Stimulated activated CD4-positive, alpha-beta T cell treated with anti-CD3 and anti-CD28 coated beads, Interleukin-2, amount 100 ng/mL, for 4 hours (primary cell): ENCODE results near the gene MRPL9.
"Not testable (repeated sequence)": the region's sequence is repeated elsewhere in the genome, so short reads cannot be mapped to it uniquely, and the experiment has no call there.

Experiments
- DNase-seq: peaks from one replicate; pipeline ENCODE4 v3.0.0-alpha.2; 2020; ENCODE audit warnings: low read depth

Gene MRPL9

DNA sequence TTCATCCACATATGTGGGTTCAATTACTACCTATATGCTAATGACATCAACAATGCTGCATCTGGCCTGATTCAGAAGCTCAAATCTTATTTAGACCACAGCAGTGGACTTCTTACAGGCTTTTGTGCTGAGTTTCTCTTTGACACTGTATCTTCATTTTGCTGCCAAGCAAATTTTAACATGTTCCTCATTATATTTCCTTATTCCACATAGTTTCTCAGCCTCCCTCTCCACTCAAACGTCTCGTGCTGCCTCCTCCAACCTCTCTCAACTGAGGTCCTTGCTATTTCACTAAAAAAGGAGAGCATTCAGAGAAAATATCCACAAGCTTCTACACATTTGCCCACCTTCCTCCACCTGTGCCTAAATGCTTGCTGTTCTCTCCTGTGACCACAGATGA, 20.5 kb upstream of the MRPL9 start:
- no peak for DNase-seq

DNA sequence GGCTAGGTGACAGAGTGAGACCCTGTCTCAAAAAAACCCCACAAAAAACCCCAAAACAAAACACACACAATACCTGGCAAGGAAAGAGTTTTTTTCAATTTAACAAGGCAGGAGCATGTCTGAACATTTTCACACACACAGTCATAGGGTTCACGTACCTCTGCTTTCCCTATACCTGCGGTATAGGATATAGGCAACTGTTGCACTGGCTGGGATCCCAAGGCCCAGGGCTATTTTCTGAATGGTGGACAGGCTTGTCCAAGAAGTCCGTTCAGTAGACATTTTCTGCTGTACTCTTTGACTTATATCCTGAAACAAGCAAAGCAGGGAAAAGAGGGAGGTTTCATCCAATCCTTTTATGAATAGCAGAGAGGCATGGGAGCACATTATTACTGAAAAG, 19.4 kb upstream of the MRPL9 start:
- DNase-seq: no peak

DNA sequence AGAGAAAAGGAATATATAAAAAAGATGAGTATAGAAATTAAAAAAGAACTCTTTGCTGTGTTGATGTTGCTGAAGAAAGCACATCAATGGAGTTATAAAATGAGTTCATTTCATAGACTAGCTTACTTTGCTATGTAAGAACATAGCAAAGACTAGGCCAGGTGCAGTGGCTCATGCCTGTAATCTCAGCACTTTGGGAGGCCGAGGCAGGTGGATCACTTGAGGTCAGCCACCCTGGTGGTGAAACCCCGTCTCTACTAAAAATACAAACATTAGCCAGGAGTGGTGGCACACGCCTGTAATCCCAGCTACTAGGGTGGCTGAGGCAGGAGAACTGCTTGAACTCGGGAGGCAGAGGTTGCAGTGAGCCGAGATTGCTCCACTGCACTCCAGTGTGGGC, 18.7 kb upstream of the MRPL9 start:
- DNase-seq: not testable (repeated sequence)

- not testable (repeated sequence) for DNase-seq
Measured at GRCh38 chr1:151780736-151781135, 17.4 kb upstream of the MRPL9 start.

DNA sequence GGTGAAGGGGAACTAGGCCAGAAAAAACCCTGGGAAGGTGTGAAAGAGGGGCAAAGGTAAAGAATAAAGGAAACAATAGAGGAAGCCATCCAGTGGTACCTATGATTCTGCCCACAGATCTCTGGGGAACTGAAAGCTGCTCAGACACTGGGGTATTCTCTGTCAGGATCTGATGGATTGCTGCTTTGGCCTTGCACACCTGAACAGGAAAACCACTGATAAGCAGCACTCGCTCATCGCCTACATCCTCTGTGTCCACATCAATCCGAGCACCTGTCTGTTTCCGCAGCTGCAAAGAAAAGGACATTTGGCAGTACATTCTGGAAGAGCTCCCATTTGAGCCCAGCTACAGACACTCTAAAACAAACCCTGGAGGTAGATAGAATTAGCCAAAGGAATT, 16.6 kb upstream of the MRPL9 start:
- no peak for DNase-seq

- DNase-seq: no peak
Measured at GRCh38 chr1:151777317-151777716, 14.0 kb upstream of the MRPL9 start.

- no peak for DNase-seq
Measured at GRCh38 chr1:151776665-151777062, 13.4 kb upstream of the MRPL9 start.

- DNase-seq: no peak
Measured at GRCh38 chr1:151775894-151776664, 12.8 kb upstream of the MRPL9 start.

DNA sequence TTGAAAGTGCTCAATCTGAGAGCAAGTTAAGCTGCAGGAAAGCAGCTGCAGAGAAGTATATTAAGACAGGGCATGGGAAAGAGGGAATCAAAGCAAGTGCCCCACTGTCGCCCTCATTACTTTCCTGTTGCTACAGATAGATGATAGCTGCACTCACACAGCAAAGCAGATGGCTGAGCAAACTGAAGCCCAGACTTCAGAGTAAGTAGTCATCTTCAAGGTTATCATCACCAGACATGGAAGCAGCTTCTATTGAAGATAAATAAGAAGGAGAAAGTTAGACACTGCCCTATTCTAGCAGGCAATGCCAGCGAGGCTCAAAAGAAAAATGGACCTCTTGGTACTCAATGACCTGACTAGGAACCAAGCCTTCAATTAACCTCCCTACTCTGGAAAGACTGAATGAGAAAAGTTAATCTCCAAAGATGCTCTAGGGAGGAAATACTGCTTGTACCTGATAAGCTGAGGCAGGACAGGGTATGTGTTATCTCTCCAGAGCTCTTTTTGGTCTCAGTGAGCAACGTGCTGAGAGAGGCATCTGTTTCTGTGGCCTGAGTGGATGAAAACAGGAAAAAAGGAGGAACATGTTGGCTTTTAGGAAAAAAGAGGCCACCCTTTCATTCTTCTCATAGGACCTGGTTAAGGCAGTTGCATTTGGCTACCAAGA, 11.1 kb upstream of the MRPL9 start:
- DNase-seq: no peak

- no peak for DNase-seq
Measured at GRCh38 chr1:151773702-151774101, 10.4 kb upstream of the MRPL9 start.

- DNase-seq: not testable (repeated sequence)
Measured at GRCh38 chr1:151769270-151769669, 6.0 kb upstream of the MRPL9 start.

DNA sequence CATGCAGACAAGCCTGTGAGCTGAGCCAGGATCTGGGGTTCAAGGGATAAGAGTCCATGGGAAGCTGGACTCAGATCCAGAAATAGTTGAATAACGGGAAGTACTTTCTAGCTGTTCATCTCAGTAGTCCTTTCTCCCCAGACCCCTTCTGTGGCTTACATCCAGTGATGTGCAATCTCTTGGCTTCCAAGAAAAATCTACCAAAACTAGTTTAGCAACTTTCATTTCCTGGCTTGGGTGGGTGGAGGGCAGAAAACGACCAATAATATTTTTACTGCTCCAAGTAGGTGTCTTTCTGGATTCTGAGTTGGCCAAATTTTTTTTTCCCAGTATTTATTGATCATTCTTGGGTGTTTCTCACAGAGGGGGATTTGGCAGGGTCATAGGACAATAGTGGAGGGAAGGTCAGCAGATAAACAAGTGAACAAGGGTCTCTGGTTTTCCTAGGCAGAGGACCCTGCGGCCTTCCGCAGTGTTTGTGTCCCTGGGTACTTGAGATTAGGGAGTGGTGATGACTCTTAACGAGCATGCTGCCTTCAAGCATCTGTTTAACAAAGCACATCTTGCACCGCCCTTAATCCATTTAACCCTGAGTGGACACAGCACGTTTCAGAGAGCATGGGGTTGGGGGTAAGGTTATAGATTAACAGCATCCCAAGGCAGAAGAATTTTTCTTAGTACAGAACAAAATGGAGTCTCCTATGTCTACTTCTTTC, 5.2 kb upstream of the MRPL9 start:
- DNase-seq: not testable (repeated sequence)

GRCh38 chr1:151763990-151764389, 694 bp upstream of the MRPL9 start:
- no peak for DNase-seq

DNA sequence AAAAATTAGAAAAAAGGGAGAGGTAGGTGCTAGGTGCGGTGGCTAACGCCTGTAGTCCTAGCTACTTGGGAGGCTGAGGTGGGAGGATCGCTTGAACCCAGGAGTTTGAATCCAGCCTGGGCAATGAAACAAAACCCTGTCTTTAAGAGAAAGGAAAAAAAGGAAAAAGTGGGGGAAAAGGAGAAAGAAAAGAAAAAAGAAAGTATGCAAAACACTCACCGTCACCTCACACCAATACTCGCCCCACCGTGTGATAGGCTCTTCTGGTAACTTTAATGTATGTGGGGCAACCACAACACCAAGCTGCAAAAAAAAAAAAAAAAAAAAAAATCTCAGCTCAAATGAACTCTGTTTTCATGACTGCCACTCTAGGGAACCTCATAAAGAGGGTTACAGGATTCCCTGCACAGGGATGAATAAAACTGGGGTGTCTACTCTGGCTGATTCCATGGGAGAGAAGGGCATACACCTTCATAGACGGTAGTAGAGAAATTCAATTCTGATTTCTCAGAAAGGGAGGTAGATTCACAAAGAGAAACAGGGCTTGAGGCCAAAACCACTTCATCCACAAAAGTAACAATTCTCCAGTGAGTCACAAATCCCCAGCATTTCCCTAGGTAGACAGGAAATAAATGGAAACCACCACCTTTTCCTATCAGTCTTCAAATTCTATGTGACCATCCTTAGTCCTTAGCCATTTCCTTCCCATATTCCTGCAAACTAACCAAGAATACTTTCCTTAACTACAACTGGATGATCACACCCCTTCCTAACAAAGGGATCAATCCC, 2.5 kb downstream of the MRPL9 start:
- DNase-seq: no peak

DNA sequence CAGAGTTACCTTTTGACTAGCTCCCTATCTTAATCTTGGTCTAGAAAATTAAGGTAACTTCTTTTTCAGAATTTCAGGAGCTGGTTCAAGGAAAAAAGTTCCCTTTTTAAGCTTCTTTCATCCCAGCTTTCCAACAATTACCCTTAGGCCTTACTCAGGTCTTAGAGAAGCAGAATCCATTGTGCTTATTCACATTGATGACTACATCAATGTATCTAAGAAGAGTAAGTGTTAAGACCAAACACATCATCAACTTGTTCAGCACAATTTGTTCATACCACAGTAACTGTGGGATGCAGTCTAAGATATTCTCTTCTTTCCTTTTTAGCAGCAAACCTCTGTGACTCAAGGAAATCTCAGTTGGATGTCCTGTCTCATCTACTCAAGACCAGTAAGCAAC, 4.1 kb downstream of the MRPL9 start:
- no peak for DNase-seq

- DNase-seq: no peak
Measured at GRCh38 chr1:151756291-151756690, 7.0 kb downstream of the MRPL9 start.

GRCh38 chr1:151741516-151741915, 21.8 kb downstream of the MRPL9 start:
- no peak for DNase-seq

DNA sequence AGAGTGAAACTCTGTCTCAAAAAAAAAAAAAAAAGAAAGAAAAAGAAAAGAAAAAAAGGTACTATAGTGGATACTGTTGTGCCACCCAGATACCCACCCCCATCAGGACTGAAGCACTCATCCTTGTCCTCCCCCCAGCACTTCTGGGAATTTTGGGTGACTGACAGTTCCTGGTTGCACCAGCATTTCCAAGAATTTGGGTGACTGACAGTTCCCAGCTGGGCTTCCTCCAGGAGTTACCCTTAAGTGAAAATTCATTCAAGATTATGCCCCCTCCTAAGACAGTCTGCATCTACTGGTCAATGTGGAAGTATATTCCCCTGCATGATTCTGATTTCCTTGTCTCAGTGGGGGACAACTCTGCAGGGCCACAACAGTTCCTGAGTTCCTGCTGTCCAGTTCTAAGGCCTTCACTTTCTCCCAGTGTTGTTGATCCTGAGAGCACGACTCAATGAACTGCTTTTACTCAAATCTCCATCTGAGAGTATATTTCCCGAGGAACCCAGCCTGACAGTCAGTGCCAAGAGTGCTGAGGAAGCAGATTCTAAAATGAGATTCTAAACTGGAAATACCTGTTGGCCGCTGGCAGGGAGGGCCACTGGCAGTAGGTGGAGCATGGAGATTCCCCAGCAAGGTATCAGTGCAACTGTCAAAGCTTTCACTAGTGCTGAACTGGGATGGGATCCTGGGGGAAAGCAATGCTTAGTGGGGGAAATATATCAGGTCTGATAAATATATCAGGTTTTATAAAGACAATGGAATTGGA, 23.5 kb downstream of the MRPL9 start:
- DNase-seq: no peak

DNA sequence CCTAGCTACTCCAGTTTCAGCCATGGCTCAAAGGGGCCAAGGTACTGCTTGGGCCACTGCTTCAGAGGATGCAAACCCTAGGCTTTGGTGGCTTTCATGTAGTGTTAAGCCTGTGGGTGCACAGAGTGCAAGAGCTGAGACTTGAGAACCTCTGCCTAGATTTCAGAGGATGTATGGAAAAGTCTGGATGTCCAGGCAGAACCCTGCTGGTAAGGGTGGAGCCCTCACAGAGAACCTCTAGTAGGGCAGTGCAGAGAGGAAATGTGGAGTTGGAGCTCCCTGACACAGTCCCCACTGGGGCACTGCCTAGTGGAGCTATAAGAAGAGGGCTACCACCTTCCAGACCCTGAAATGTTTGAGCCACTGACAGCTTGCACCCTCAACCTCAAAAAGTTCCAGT, 25.8 kb downstream of the MRPL9 start:
- DNase-seq: no peak

DNA sequence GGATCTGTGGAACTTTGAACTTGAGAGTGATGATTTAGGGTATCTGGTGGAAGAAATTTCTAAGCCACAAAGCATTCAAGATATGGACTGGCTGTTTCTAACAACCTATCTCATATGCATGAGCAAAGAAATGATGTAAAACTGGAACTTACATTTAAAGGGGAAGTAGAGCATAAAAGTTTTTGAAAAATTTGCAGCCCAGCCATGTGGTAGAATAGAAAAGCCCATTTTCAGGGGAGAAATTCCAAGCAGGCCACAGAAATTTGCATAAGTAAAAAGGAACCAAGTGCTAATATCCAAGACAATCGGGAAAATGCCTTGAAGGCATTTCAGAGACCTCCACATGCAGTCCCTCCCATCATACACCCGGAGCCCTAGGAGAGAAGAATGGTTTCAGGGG, 26.3 kb downstream of the MRPL9 start:
- DNase-seq: no peak

- DNase-seq: not testable (repeated sequence)
Measured at GRCh38 chr1:151733995-151734394, 29.3 kb downstream of the MRPL9 start.

- DNase-seq: no peak
Measured at GRCh38 chr1:151733126-151733525, 30.2 kb downstream of the MRPL9 start.
